IMR-90 (cell line): ENCODE results near the gene BTBD1. TPM values are rescaled to one million over a fixed set of nuclear protein-coding genes. Genes with fewer than 3 reads are reported as not detected.

Source experiments
- ATAC-seq: fragments of 200-7000 bp; cut with Tn5 transposase; 2 replicates; pipeline ENCODE4 v1.9.1; 2020; ENCODE audit warnings: low read depth, mild to moderate bottlenecking, moderate library complexity
- BruUV-seq: library from RNA; stranded (reverse); fragments of 400-500 nt; replicated peaks from 2 replicates; lab custom pipeline; 2021; lab: Mats Ljungman, UMichigan
- CTCF ChIA-PET: fragments of 300-600 bp; formaldehyde crosslinking; extraction: SDS; loops from one replicate; lab custom pipeline; 2021; ENCODE audit warnings: antibody characterized with exemption; lab: Yijun Ruan, JAX
- POLR2A ChIA-PET: fragments of 300-600 bp; sonication (Branson Sonifier 250); formaldehyde crosslinking; loops from one replicate; lab custom pipeline; 2022; ENCODE audit warnings: antibody characterized with exemption; ENCODE audit not compliant: unreplicated experiment; lab: Charles Lee
- DNase-seq: peaks from one replicate; pipeline ENCODE4 v3.0.0; 2013
- H2AFZ ChIP-seq: replicated peaks from 2 replicates; pipeline ENCODE3; 2013; ENCODE audit warnings: low read length, mild to moderate bottlenecking; ENCODE audit not compliant: poor library complexity
- H2AK5ac ChIP-seq: 2 replicates; pipeline ENCODE4 v1.6.1; 2013; ENCODE audit warnings: low read depth, low read length, inconsistent platforms
- H2AK9ac ChIP-seq: replicated peaks from 2 replicates; pipeline ENCODE3; 2013; ENCODE audit warnings: mild to moderate bottlenecking, low read depth, low read length, moderate library complexity; ENCODE audit not compliant: poor library complexity
- H2BK120ac ChIP-seq: 2 replicates; pipeline ENCODE4 v1.6.1; 2013; ENCODE audit warnings: low read depth, low read length, inconsistent platforms
- H2BK15ac ChIP-seq: 3 replicates; pipeline ENCODE4 v1.6.1; 2013; ENCODE audit warnings: low read depth, low read length, inconsistent platforms
- H2BK20ac ChIP-seq: 2 replicates; pipeline ENCODE4 v1.6.1; 2013; ENCODE audit warnings: low read depth, mild to moderate bottlenecking, inconsistent platforms, low read length, moderate library complexity
- H2BK5ac ChIP-seq: 2 replicates; pipeline ENCODE4 v1.6.1; 2013; ENCODE audit warnings: mild to moderate bottlenecking, low read depth, low read length, inconsistent platforms; ENCODE audit not compliant: poor library complexity, severe bottlenecking
- H3K14ac ChIP-seq: replicated peaks from 2 replicates; pipeline ENCODE4 v1.6.1; 2013; ENCODE audit warnings: low read depth, low read length, inconsistent platforms
- H3K18ac ChIP-seq: 2 replicates; pipeline ENCODE4 v1.6.1; 2013; ENCODE audit warnings: low read depth, low read length, control low read depth
- H3K23ac ChIP-seq: 2 replicates; pipeline ENCODE4 v1.6.1; 2013; ENCODE audit warnings: low read depth, low read length, inconsistent platforms
- H3K27ac ChIP-seq: 2 replicates; pipeline ENCODE4 v1.5.1; 2013; ENCODE audit warnings: mild to moderate bottlenecking, control low read depth, low read length; ENCODE audit not compliant: insufficient read depth
- H3K27me3 ChIP-seq: 2 replicates; pipeline ENCODE4 v1.6.1; 2013; ENCODE audit warnings: low read length; ENCODE audit not compliant: control insufficient read depth, insufficient read depth
- H3K36me3 ChIP-seq: 2 replicates; pipeline ENCODE4 v1.6.1; 2013; ENCODE audit warnings: low read length, mixed read lengths; ENCODE audit not compliant: control insufficient read depth, insufficient read depth
- H3K4ac ChIP-seq: 2 replicates; pipeline ENCODE4 v1.6.1; 2013; ENCODE audit warnings: low read depth, low read length, inconsistent platforms
- H3K4me1 ChIP-seq: 2 replicates; pipeline ENCODE4 v1.6.1; 2013; ENCODE audit warnings: low read length, mixed read lengths; ENCODE audit not compliant: control insufficient read depth, insufficient read depth
- H3K4me2 ChIP-seq: 2 replicates; pipeline ENCODE4 v1.6.1; 2013; ENCODE audit warnings: low read depth, mild to moderate bottlenecking, control low read depth, low read length, moderate library complexity
- H3K4me3 ChIP-seq: 2 replicates; pipeline ENCODE4 v1.5.1; 2013; ENCODE audit warnings: low read depth, mild to moderate bottlenecking, control low read depth, low read length, moderate library complexity; ENCODE audit not compliant: insufficient read depth
- H3K56ac ChIP-seq: 2 replicates; pipeline ENCODE4 v1.6.1; 2013; ENCODE audit warnings: low read length, inconsistent platforms; ENCODE audit not compliant: insufficient read depth; ENCODE audit errors: extremely low read depth
- H3K79me1 ChIP-seq, 2 experiments: 2 replicates each; pipeline ENCODE4 v1.6.1; 2013; ENCODE audit warnings: low read length in 2 of 2, inconsistent platforms in 1 of 2, low read depth in 1 of 2
- H3K9ac ChIP-seq: 2 replicates; pipeline ENCODE4 v1.6.1; 2013; ENCODE audit warnings: low read depth, low read length, control low read depth
- H3K9me1 ChIP-seq: 2 replicates; pipeline ENCODE4 v1.6.1; 2013; ENCODE audit warnings: low read length, inconsistent platforms; ENCODE audit not compliant: insufficient read depth
- H3K9me3 ChIP-seq: 2 replicates; pipeline ENCODE4 v1.6.1; 2013; ENCODE audit warnings: low read length; ENCODE audit not compliant: control insufficient read depth, insufficient read depth
- H4K20me1 ChIP-seq: 2 replicates; pipeline ENCODE4 v1.6.1; 2013; ENCODE audit warnings: low read length, inconsistent platforms; ENCODE audit not compliant: insufficient read depth
- H4K5ac ChIP-seq: 2 replicates; pipeline ENCODE4 v1.6.1; 2013; ENCODE audit warnings: mild to moderate bottlenecking, low read depth, low read length, control low read depth
- H4K8ac ChIP-seq, 2 experiments: 2 replicates each; pipeline ENCODE4 v1.6.1; 2013; ENCODE audit warnings: low read depth in 2 of 2, low read length in 2 of 2, control low read depth in 1 of 2, inconsistent platforms in 1 of 2
- H4K91ac ChIP-seq: 2 replicates; pipeline ENCODE4 v1.6.1; 2013; ENCODE audit warnings: low read depth, low read length, inconsistent platforms; ENCODE audit not compliant: insufficient read depth
- CEBPB ChIP-seq: IDR thresholded peaks from 2 replicates; pipeline ENCODE4 v1.6.1; 2012; ENCODE audit warnings: low read depth, low read length, improper control_type of control experiment
- RFX5 ChIP-seq: IDR thresholded peaks from 2 replicates; pipeline ENCODE4 v1.8.0; 2012; ENCODE audit warnings: low read depth, mild to moderate bottlenecking, low read length, moderate library complexity
- WGBS, 2 experiments: methylation state at CpG; one replicate each; pipeline versions ENCODE4 v1.1.5 to v1.1.7; 2013; ENCODE audit warnings: missing lambda C conversion rate in 2 of 2; ENCODE audit not compliant: insufficient read length in 1 of 2; ENCODE audit errors: extremely low coverage in 2 of 2; 5-methylcytosine and 5-hydroxymethylcytosine counted together
- dilution Hi-C: fragments of 300-500 bp; cut with HindIII; formaldehyde crosslinking; loops from one replicate; pipeline ENCODE4 v1.14.3; 2018; ENCODE audit warnings: low sequenced_read_pairs; ENCODE audit not compliant: unreplicated experiment
- in situ Hi-C: fragments of 300-500 bp; cut with MboI; formaldehyde crosslinking; loops from 3 replicates; pipeline ENCODE4 v1.14.3; 2019; ENCODE audit warnings: low sequenced_read_pairs, inconsistent platforms, mixed read lengths
- intact Hi-C: fragments of 100-400 bp; cut with micrococcal nuclease; formaldehyde crosslinking; loops from 2 replicates; pipeline ENCODE4 v1.10.0; 2022
- polyA plus RNA-seq, 3 experiments: library from polyadenylated mRNA; depleted of rRNA; stranded (reverse); fragments of >200 nt; gene quantifications; 2 replicates each; pipeline ENCODE4 v1.2.3, GENCODE V29; 2012; ENCODE audit warnings: low replicate concordance in 1 of 3
- total RNA-seq: library from RNA; depleted of rRNA; stranded (reverse); fragments of >200 nt; gene quantifications from 2 replicates; pipeline ENCODE4 v1.2.3, GENCODE V29; 2012

The BTBD1 gene
- total and polyA plus RNA-seq, 2 of the 4 experiments (the other 2 are of a cell fraction): 39.3 to 78.7 TPM

GRCh38 chr15:82968066-82968465 is 99.0 kb downstream of the BTBD1 start:
- no peak overlapping the region for H3K18ac ChIP-seq
- in situ Hi-C loops: no loop called here
- no peak overlapping the region for H4K5ac ChIP-seq
- no peak overlapping the region for H2BK15ac ChIP-seq
- no peaks in the 10 kb centered on the region for H3K9me3 ChIP-seq
- no peaks in the 10 kb centered on the region for H3K79me1 ChIP-seq
- intact Hi-C loops: no loop called here
- H3K36me3 ChIP-seq: no peaks in the 10 kb centered on the region
- no peak overlapping the region for H3K14ac ChIP-seq
- H2BK5ac ChIP-seq: no peak overlapping the region
- no peak overlapping the region for H4K8ac ChIP-seq
- H3K27me3 ChIP-seq: no peaks in the 10 kb centered on the region; the same call in 1 of the 2 replicates
- 80% methylated on average over 1 of the region's 4 CpGs; no CpG with 5 or more reads in 1 of the 2 experiments for WGBS, 2 experiments
- H3K4me1 ChIP-seq: no peaks in the 10 kb centered on the region
- ATAC-seq: no peak
- no peak for DNase-seq
- POLR2A ChIA-PET: no interaction called here
- no peak overlapping the region for H3K4ac ChIP-seq
- no peak overlapping the region for H3K4me2 ChIP-seq
- no peak overlapping the region for H3K9ac ChIP-seq
- H3K9me1 ChIP-seq: no peaks in the 10 kb centered on the region
- TF ChIP-seq RFX5 (no peak), CEBPB (peak; percentile 63)
- H4K20me1 ChIP-seq: no peaks in the 10 kb centered on the region
- no peak overlapping the region for H3K4me3 ChIP-seq
- no peak overlapping the region for H3K56ac ChIP-seq
- no peak overlapping the region for H2AFZ ChIP-seq
- H3K23ac ChIP-seq: no peak overlapping the region
- no peak overlapping the region for H4K91ac ChIP-seq
- H3K27ac ChIP-seq: no peak overlapping the region
- no TSS peak for BruUV-seq
- no peak overlapping the region for H2BK20ac ChIP-seq
- CTCF ChIA-PET: no interaction called here
- H2AK5ac ChIP-seq: no peak overlapping the region
- no peak overlapping the region for H2AK9ac ChIP-seq
- dilution Hi-C loops: no loop called here
- no peak overlapping the region for H2BK120ac ChIP-seq
